ENCODE results near the gene SBF2.

SBF2 gene

DNA sequence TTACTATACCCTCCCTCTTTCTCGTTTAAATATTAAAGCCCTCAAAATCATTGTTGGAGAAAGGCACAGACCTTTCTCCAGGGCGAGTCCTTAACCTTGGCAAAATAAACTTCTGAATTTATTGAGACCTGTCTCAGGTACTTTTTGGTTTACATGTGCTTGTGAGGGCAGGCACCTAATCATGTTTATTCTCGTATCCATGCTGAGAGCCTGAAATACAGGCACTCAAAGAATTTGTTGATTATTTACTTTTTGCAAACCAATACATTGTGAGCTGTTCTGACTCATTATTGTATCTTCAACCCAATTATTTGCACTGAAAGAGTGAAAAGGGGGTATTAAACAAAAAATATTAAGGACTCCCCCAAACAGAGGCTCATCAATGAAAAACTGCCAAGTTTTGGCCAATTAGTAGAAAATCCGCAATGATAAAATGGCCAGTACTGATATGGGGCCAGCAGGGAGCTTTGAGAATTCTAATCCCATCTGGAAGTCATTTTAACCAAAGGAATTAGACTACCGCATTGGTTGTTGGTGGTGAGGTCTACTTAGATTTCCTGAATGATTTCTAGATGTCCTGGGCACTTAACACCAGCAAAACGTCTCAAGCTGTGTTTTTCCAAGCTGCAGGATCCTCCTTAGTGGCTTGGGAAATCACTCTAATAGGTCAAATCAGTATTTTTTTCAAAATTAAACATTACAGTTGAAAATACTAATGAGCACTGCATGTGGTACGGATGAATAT lies 472.8 kb downstream of the SBF2 start:
- TF ChIP-seq TAF1 (IDR thresholded peaks at IDR 0.05; ENCODE audit: borderline replicate concordance, insufficient read depth, low read length): no peak
- TF ChIP-seq FOXP2 (optimal IDR thresholded peaks at IDR 0.05; ENCODE audit: borderline replicate concordance, extremely low read depth, extremely low read length, insufficient read depth): no peak
- no peak for TF ChIP-seq SIN3A (IDR thresholded peaks at IDR 0.05; ENCODE audit: borderline replicate concordance, insufficient read depth, low read length)
- TF ChIP-seq, protein P1, sequence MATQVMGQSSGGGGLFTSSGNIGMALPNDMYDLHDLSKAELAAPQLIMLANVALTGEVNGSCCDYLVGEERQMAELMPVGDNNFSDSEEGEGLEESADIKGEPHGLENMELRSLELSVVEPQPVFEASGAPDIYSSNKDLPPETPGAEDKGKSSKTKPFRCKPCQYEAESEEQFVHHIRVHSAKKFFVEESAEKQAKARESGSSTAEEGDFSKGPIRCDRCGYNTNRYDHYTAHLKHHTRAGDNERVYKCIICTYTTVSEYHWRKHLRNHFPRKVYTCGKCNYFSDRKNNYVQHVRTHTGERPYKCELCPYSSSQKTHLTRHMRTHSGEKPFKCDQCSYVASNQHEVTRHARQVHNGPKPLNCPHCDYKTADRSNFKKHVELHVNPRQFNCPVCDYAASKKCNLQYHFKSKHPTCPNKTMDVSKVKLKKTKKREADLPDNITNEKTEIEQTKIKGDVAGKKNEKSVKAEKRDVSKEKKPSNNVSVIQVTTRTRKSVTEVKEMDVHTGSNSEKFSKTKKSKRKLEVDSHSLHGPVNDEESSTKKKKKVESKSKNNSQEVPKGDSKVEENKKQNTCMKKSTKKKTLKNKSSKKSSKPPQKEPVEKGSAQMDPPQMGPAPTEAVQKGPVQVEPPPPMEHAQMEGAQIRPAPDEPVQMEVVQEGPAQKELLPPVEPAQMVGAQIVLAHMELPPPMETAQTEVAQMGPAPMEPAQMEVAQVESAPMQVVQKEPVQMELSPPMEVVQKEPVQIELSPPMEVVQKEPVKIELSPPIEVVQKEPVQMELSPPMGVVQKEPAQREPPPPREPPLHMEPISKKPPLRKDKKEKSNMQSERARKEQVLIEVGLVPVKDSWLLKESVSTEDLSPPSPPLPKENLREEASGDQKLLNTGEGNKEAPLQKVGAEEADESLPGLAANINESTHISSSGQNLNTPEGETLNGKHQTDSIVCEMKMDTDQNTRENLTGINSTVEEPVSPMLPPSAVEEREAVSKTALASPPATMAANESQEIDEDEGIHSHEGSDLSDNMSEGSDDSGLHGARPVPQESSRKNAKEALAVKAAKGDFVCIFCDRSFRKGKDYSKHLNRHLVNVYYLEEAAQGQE (IDR thresholded peaks at IDR 0.05; ENCODE audit: insufficient read depth in 1 of 2, low read depth in 2 of 2, low read length in 2 of 2): peak in 1 of 2 experiments; percentile 10; a peak in 1 of 4 replicates
- TF ChIP-seq POLR2AphosphoS5 (IDR thresholded peaks at IDR 0.05; ENCODE audit: low read depth, low read length): peak; percentile 57

DNA sequence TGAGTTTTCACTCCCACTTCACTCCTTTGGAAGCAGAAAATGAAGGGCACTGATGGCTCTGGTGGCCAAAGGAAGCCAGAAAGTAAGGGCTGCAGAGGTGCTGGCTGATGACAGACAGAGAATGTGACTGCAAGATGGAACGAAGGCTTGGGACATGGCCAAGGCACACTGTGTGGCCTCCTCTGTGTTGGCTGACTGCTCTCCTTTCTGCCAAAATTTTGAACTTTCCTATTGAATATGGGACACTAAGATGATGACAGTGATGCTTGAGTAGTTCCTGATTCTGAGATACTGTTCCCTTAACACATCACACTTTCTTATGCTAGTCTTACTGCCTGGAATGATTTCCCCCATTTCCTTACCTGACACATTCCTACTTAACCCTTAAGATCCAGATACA lies 473.8 kb downstream of the SBF2 start:
- no peak for TF ChIP-seq SIN3A (IDR thresholded peaks at IDR 0.05; ENCODE audit: borderline replicate concordance, insufficient read depth, low read length)
- no peak for TF ChIP-seq FOXP2 (optimal IDR thresholded peaks at IDR 0.05; ENCODE audit: borderline replicate concordance, extremely low read depth, extremely low read length, insufficient read depth)
- no peak for TF ChIP-seq TAF1 (IDR thresholded peaks at IDR 0.05; ENCODE audit: borderline replicate concordance, insufficient read depth, low read length)
- no peak for TF ChIP-seq POLR2AphosphoS5 (IDR thresholded peaks at IDR 0.05; ENCODE audit: low read depth, low read length)
- TF ChIP-seq, protein P1 (IDR thresholded peaks at IDR 0.05; ENCODE audit: insufficient read depth in 1 of 2, low read depth in 2 of 2, low read length in 2 of 2): no peak

DNA sequence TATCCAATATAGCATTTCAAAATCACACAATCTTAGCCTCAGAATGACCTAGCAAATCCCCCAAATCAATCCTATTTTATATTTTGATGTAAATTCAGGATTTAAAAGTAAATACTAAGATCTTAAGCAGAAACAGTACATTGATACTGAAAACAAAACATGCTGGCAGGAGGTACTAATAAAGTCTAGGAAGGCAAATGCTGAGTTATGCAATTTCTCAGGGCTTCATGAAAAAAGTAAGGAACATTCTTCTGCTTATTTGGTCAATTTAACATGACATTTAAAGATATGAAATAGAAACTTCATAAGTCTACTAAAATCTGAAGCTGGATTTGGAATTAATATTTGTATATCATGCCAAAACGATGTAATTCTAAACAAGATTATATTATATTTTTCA lies 476.8 kb downstream of the SBF2 start:
- TF ChIP-seq FOXP2 (optimal IDR thresholded peaks at IDR 0.05; ENCODE audit: borderline replicate concordance, extremely low read depth, extremely low read length, insufficient read depth) (no peak), POLR2AphosphoS5 (IDR thresholded peaks at IDR 0.05; ENCODE audit: low read depth, low read length) (no peak), SIN3A (IDR thresholded peaks at IDR 0.05; ENCODE audit: borderline replicate concordance, insufficient read depth, low read length) (no peak), TAF1 (IDR thresholded peaks at IDR 0.05; ENCODE audit: borderline replicate concordance, insufficient read depth, low read length) (no peak)
- TF ChIP-seq, protein P1 (IDR thresholded peaks at IDR 0.05; ENCODE audit: insufficient read depth in 1 of 2, low read depth in 2 of 2, low read length in 2 of 2): no peak

DNA sequence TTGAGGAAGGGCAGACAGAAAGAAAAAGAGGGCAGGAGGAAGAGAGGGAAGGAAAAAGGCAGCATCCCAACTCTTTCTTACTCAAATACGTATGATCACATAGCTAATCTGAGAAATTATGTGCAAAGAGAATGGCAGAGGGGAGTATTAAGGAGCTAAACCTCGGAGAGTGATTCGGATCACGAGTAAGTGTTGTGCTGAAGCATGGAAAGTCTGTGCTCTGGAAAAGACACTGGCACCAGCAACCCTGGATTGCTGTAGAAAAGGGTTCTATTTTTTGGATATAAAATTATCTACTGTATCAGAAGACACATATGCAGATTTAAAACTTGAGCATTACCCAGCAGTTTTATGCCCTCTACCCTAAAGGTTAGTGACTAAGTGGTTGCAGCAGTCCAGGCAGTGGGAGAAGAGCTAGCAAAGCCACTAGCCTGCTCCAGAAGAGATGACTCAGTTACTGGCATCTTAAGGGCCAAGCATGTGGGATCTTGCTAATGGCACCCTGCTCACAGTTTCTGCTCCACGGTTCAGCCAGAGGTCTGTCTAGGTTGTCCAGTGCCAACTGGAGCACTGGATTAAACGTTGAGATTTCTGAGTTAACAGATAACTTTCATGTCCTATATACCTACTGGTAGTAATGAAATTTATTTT lies 478.4 kb downstream of the SBF2 start:
- no peak for TF ChIP-seq TAF1 (IDR thresholded peaks at IDR 0.05; ENCODE audit: borderline replicate concordance, insufficient read depth, low read length)
- TF ChIP-seq SIN3A (IDR thresholded peaks at IDR 0.05; ENCODE audit: borderline replicate concordance, insufficient read depth, low read length): no peak

DNA sequence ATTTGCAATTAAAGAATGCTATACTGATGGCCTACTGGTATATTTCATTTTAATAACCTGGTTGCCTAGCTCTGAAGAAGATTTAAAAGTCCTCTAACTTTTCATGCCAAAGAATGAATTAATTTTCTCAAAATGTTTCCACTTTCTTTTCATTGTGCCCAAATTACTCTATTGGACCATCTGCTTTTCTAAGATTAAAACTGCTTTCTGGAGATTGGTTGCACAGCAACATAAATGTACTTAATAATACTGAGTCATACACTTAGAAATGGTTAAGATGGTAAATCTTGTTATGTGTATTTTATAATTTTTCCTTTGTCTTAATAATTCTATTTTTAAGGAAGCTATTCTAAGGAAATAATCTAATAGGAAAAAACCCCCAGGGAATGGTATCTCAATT lies 479.9 kb downstream of the SBF2 start:
- TF ChIP-seq TAF1 (IDR thresholded peaks at IDR 0.05; ENCODE audit: borderline replicate concordance, insufficient read depth, low read length) (no peak), FOXP2 (optimal IDR thresholded peaks at IDR 0.05; ENCODE audit: borderline replicate concordance, extremely low read depth, extremely low read length, insufficient read depth) (no peak)

DNA sequence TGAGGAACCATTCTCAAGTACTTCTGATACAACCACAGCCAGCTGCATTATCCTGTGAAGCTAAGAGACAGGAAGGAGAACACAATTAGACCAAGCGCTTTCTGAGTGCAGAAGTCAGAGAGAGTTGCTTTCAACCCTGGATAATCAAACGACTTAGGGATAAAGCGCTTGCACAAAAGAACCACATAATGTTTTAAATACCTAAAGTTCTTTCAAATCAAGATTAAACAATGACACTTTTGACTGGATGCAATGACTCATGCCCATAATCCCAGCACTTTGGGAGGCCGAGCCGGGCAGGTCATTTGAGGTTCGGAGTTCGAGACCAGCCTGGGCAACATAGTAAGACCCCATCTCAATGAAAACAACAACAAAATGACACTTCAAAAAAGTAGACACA lies 485.1 kb downstream of the SBF2 start:
- TF ChIP-seq, protein P1 (IDR thresholded peaks at IDR 0.05; ENCODE audit: insufficient read depth in 1 of 2, low read depth in 2 of 2, low read length in 2 of 2): no peak
- no peak for TF ChIP-seq POLR2AphosphoS5 (IDR thresholded peaks at IDR 0.05; ENCODE audit: low read depth, low read length)
- TF ChIP-seq SIN3A (IDR thresholded peaks at IDR 0.05; ENCODE audit: borderline replicate concordance, insufficient read depth, low read length): no peak
- no peak for TF ChIP-seq FOXP2 (optimal IDR thresholded peaks at IDR 0.05; ENCODE audit: borderline replicate concordance, extremely low read depth, extremely low read length, insufficient read depth)
- no peak for TF ChIP-seq TAF1 (IDR thresholded peaks at IDR 0.05; ENCODE audit: borderline replicate concordance, insufficient read depth, low read length)

All from PFSK-1 (cell line).